Measurements from ENCODE around the gene NAT16. TPM values are rescaled to one million over a fixed set of nuclear protein-coding genes. Genes with fewer than 3 reads are reported as not detected.
A peak's percentile ranks its signal among the peaks of the same experiment; 100 is the strongest.

The NAT16 gene
- total and polyA plus RNA-seq, 9 of the 15 experiments (the other 6 are each of a cell fraction or from before 2014, with no cell fraction given) = 0.04 TPM; not detected in 8

DNA sequence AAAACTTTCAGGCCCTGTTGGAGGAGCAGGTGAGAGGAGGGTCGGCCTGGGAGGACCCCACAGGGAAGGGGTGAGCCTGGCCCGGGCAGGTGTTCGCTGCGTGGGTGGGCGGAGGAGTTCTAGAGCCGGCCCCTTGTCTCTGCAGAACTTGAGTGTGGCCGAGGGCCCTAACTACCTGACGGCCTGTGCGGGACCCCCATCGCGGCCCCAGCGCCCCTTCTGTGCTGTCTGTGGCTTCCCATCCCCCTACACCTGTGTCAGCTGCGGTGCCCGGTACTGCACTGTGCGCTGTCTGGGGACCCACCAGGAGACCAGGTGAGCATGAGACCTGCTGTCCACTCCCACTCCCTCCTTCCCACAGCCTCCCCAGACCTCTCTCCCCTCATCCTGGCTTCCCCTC lies 43.4 kb upstream of the NAT16 start:
- TF ChIP-seq, protein P1, sequence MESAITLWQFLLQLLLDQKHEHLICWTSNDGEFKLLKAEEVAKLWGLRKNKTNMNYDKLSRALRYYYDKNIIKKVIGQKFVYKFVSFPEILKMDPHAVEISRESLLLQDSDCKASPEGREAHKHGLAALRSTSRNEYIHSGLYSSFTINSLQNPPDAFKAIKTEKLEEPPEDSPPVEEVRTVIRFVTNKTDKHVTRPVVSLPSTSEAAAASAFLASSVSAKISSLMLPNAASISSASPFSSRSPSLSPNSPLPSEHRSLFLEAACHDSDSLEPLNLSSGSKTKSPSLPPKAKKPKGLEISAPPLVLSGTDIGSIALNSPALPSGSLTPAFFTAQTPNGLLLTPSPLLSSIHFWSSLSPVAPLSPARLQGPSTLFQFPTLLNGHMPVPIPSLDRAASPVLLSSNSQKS (CRISPR knock-in tag; IDR thresholded peaks at IDR 0.05) = no peak
- TF ChIP-seq RBFOX2 (IDR thresholded peaks at IDR 0.05; ENCODE audit: low read depth, low read length) (0 out of 2 replicates have a peak, but pooled peaks have one; percentile 16), POLR2G (IDR thresholded peaks at IDR 0.05; ENCODE audit: low read depth, low read length) (0 out of 2 replicates have a peak, but pooled peaks have one; percentile 28)
- TF ChIP-seq, protein P2, sequence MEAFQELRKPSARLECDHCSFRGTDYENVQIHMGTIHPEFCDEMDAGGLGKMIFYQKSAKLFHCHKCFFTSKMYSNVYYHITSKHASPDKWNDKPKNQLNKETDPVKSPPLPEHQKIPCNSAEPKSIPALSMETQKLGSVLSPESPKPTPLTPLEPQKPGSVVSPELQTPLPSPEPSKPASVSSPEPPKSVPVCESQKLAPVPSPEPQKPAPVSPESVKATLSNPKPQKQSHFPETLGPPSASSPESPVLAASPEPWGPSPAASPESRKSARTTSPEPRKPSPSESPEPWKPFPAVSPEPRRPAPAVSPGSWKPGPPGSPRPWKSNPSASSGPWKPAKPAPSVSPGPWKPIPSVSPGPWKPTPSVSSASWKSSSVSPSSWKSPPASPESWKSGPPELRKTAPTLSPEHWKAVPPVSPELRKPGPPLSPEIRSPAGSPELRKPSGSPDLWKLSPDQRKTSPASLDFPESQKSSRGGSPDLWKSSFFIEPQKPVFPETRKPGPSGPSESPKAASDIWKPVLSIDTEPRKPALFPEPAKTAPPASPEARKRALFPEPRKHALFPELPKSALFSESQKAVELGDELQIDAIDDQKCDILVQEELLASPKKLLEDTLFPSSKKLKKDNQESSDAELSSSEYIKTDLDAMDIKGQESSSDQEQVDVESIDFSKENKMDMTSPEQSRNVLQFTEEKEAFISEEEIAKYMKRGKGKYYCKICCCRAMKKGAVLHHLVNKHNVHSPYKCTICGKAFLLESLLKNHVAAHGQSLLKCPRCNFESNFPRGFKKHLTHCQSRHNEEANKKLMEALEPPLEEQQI (IDR thresholded peaks at IDR 0.05) = no peak
- intact Hi-C loops (cut with micrococcal nuclease) = no loop called here

More for the DNA sequence above, 43.4 kb upstream of the NAT16 start:
- no peak for FAIRE-seq
- ChIA-PET CTCF (ENCODE audit: low intra/inter-chr PET ratio) (no interaction called here), POLR2A (interaction anchor here (1.0 to 1.3 kb wide), 2 partner anchors 13 to 18 kb away, joined by 3 to 4 read pairs; no protein-coding TSS in a partner anchor)
- Histone ChIP-seq H4K20me1 (replicated peaks; ENCODE audit: control insufficient read depth, insufficient read depth, low read length) (no peaks in the 10 kb centered on the region), H3K79me2 (ENCODE audit: control insufficient read depth, insufficient read depth, low read length) (peaks cover 24% of the 10 kb centered on the region), H3K4me1 (replicated peaks in 1 of 2; ENCODE audit: control insufficient read depth in 2 of 2, insufficient read depth in 2 of 2, low read length in 2 of 2) (peaks cover 13 to 24% of the 10 kb centered on the region in 2 experiments; a peak in 4 of 5 replicates), H3K4me3 (no peak overlapping the region), H3K9me1 (ENCODE audit: control insufficient read depth, insufficient read depth, low read length) (peaks cover 9% of the 10 kb centered on the region), H3K27ac (ENCODE audit: extremely low read depth, low read depth, low read length) (no peak overlapping the region), H3K36me3 (ENCODE audit: control insufficient read depth, insufficient read depth, low read length) (peaks cover 45% of the 10 kb centered on the region; the same call in 2 of the 3 replicates), H2AFZ (ENCODE audit: low read depth, low read length) (no peak overlapping the region), H3K9ac (ENCODE audit: insufficient read depth in 1 of 2, low read depth in 2 of 2, low read length in 2 of 2) (no peak overlapping the region), H3K27me3 (ENCODE audit: control insufficient read depth in 2 of 2, insufficient read depth in 2 of 2, low read length in 2 of 2) (no peaks in the 10 kb centered on the region), H3K4me2 (ENCODE audit: insufficient read depth, low read length) (no peak overlapping the region), H3K9me3 (replicated peaks; ENCODE audit: control insufficient read depth, insufficient read depth, low read depth, low read length) (no peaks in the 10 kb centered on the region)
- no peak for ATAC-seq
- no TSS peak for BruUV-seq (replicated peaks)
- in situ Hi-C loops (cut with MboI) = no loop called here
- WGBS (ENCODE audit: insufficient coverage, low coverage, missing lambda C conversion rate) = 95% methylated on average over 10 of the region's 15 CpGs
- no peak for DNase-seq (ENCODE audit: extremely low read depth in 1 of 4, low spot score in 3 of 4)
